Smooth muscle cell (in vitro differentiated cells): Measurements from ENCODE around the gene CHPT1. TPM values are rescaled to one million over a fixed set of nuclear protein-coding genes. Genes with fewer than 3 reads are reported as not detected.

Experiments
- DNase-seq: peaks from one replicate; lab custom pipeline; 2025; ENCODE audit not compliant: unreplicated experiment; lab: John Stamatoyannopoulos, UW
- H2AFZ ChIP-seq: fragments of 200-600 bp; sonication (generic); 2 replicates; pipeline ENCODE4 v1.6.0; 2016; ENCODE audit warnings: antibody characterized with exemption, low read depth, mild to moderate bottlenecking
- H3F3A ChIP-seq: fragments of 200-600 bp; sonication (generic); 2 replicates; pipeline ENCODE4 v1.6.0; 2017; ENCODE audit warnings: antibody characterized with exemption, low read depth
- H3K27ac ChIP-seq: fragments of 200-600 bp; sonication (generic); 2 replicates; pipeline ENCODE4 v1.5.1; 2016; ENCODE audit warnings: low read depth, mild to moderate bottlenecking
- H3K27me3 ChIP-seq: fragments of 200-600 bp; sonication (generic); 2 replicates; pipeline ENCODE4 v1.6.1; 2016; ENCODE audit warnings: low read depth, mild to moderate bottlenecking
- H3K36me3 ChIP-seq: fragments of 200-600 bp; sonication (generic); 2 replicates; pipeline ENCODE4 v1.5.1; 2016; ENCODE audit warnings: low read depth
- H3K4me1 ChIP-seq: fragments of 200-600 bp; sonication (generic); 2 replicates; pipeline ENCODE4 v1.5.1; 2016; ENCODE audit warnings: low read depth
- H3K4me2 ChIP-seq: fragments of 200-600 bp; sonication (generic); 2 replicates; pipeline ENCODE4 v1.6.0; 2016; ENCODE audit warnings: mild to moderate bottlenecking
- H3K4me3 ChIP-seq: fragments of 200-600 bp; sonication (generic); 2 replicates; pipeline ENCODE4 v1.5.1; 2016; ENCODE audit warnings: mild to moderate bottlenecking
- H3K79me2 ChIP-seq: fragments of 200-600 bp; sonication (generic); 2 replicates; pipeline ENCODE4 v1.6.0; 2016; ENCODE audit warnings: low read depth, mild to moderate bottlenecking
- H3K9ac ChIP-seq: fragments of 200-600 bp; sonication (generic); 2 replicates; pipeline ENCODE4 v1.6.0; 2016; ENCODE audit warnings: low read depth
- H3K9me3 ChIP-seq: fragments of 200-600 bp; sonication (generic); replicated peaks from 2 replicates; pipeline ENCODE4 v1.5.1; 2016; ENCODE audit warnings: low read depth
- H4K20me1 ChIP-seq: fragments of 200-600 bp; sonication (generic); 2 replicates; pipeline ENCODE4 v1.6.0; 2016; ENCODE audit warnings: low read depth
- WGBS: methylation state at CpG from one replicate; pipeline ENCODE4 v1.1.7; 2016; ENCODE audit warnings: low lambda C conversion rate; 5-methylcytosine and 5-hydroxymethylcytosine counted together
- polyA plus RNA-seq: library from polyadenylated mRNA; unstranded; fragments of >200 nt; fragmentation: Nextera tagmentation; extraction: Ambion mirVana; gene quantifications from 2 replicates; pipeline ENCODE4 v1.2.1, GENCODE V29; 2016
- total RNA-seq: library from RNA; depleted of rRNA; stranded (reverse); fragments of >200 nt; gene quantifications from 2 replicates; pipeline ENCODE4 v1.2.3, GENCODE V29; 2014
- TF ChIP-seq, protein P1 (sequence below): fragments of 200-600 bp; sonication (generic); IDR thresholded peaks from 2 replicates; pipeline ENCODE4 v1.5.1; 2017; ENCODE audit warnings: borderline replicate concordance, mild to moderate bottlenecking, antibody characterized with exemption; ENCODE audit not compliant: insufficient read depth, poor library complexity, severe bottlenecking

CHPT1 gene
- total and polyA plus RNA-seq, 2 experiments from 2014 or later = 21.7 to 40.5 TPM

DNA sequence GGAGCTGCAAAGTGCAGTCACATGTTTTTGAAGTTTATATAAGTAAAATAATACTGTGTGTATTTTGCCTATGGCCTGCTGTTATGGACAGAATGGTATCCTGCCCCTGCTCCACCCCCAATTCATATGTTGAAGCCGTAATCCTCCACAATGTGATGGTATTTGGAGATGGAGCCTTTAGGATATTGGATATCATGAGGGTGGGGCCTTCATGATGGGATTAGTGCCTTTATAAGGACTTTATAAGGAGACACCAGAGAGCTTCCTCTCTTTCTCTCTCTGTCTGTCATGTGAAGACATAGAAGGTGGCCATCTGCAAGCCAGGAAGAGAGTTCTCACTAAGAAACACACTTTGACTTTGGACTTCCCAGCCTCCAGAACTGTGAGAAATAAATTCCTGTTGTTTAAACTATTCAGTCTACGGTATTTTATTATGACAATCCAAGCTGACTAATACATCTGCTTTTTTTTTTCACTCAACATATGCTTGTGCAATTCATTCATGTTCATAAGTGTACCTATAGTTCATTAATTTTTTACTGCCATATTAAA is 3.1 kb upstream of the CHPT1 start:
- Histone ChIP-seq H3K27me3 (no peaks in the 10 kb centered on the region), H3K4me1 (no peaks in the 10 kb centered on the region), H3K9me3 (no peaks in the 10 kb centered on the region), H3K27ac (no peak overlapping the region), H3K79me2 (peaks cover 4% of the 10 kb centered on the region), H3K36me3 (no peaks in the 10 kb centered on the region), H2AFZ (no peak overlapping the region), H3K9ac (no peak overlapping the region), H3F3A (no peaks in the 10 kb centered on the region), H4K20me1 (peaks cover 4% of the 10 kb centered on the region), H3K4me3 (no peak overlapping the region), H3K4me2 (no peak overlapping the region)
- TF ChIP-seq, protein P1, sequence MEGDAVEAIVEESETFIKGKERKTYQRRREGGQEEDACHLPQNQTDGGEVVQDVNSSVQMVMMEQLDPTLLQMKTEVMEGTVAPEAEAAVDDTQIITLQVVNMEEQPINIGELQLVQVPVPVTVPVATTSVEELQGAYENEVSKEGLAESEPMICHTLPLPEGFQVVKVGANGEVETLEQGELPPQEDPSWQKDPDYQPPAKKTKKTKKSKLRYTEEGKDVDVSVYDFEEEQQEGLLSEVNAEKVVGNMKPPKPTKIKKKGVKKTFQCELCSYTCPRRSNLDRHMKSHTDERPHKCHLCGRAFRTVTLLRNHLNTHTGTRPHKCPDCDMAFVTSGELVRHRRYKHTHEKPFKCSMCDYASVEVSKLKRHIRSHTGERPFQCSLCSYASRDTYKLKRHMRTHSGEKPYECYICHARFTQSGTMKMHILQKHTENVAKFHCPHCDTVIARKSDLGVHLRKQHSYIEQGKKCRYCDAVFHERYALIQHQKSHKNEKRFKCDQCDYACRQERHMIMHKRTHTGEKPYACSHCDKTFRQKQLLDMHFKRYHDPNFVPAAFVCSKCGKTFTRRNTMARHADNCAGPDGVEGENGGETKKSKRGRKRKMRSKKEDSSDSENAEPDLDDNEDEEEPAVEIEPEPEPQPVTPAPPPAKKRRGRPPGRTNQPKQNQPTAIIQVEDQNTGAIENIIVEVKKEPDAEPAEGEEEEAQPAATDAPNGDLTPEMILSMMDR = no peak
- WGBS = 88% methylated on average over 2 of the region's 2 CpGs
- DNase-seq = no peak

DNA sequence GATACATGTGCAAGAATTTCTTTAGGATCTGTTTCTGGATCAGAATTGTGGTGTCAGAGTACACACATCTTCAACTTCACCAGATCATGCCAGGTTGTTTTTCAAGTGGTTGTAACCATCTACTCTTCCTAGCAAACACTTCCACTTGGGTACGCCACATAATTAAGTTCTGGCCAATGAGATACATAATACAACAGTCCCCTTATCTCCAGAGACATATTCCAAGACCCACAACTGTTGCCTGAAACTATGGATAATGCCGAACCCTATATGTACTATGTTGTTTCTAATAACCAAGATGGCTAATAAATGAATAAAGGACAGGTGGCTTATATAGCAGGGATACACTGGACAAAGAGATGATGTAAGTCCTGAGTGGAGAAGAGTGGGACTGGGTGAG is 2.5 kb upstream of the CHPT1 start:
- Histone ChIP-seq H2AFZ (no peak overlapping the region), H3K79me2 (peaks cover 4% of the 10 kb centered on the region), H3K36me3 (no peaks in the 10 kb centered on the region), H3F3A (no peaks in the 10 kb centered on the region), H4K20me1 (peaks cover 10% of the 10 kb centered on the region), H3K4me1 (no peaks in the 10 kb centered on the region), H3K4me2 (no peak overlapping the region), H3K9me3 (no peaks in the 10 kb centered on the region), H3K27me3 (no peaks in the 10 kb centered on the region), H3K27ac (no peak overlapping the region), H3K9ac (no peak overlapping the region), H3K4me3 (no peak overlapping the region)
- TF ChIP-seq, protein P1 = no peak
- WGBS = 95% methylated on average over 2 of the region's 2 CpGs
- no peak for DNase-seq

DNA sequence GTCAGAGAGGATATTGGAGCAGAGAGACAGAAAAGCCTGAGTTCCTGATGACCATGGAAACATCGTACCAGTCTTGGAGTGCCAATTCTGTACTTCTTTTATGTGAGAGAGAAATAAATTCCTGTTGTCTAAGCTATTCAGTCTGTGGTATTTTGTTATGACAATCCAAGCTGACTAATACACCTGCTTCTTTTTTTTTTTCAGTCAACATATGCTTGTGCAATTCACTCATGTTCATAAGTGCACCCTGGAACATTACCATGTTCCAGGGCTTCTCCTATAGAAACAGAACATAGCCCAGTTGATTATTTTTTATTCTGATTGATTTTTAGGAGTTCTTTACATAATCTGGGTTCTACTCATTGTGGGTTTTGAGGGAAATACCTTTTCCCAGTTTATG is 1.7 kb upstream of the CHPT1 start:
- DNase-seq = no peak
- no peak overlapping the region for H3K27ac ChIP-seq
- H3K9me3 ChIP-seq = no peaks in the 10 kb centered on the region
- H3K4me2 ChIP-seq = no peak overlapping the region
- no peak overlapping the region for H3K4me3 ChIP-seq
- H2AFZ ChIP-seq = no peak overlapping the region
- peaks cover 14% of the 10 kb centered on the region for H4K20me1 ChIP-seq
- no peaks in the 10 kb centered on the region for H3K4me1 ChIP-seq
- TF ChIP-seq, protein P1 = no peak
- H3K79me2 ChIP-seq = peaks cover 4% of the 10 kb centered on the region
- H3K27me3 ChIP-seq = no peaks in the 10 kb centered on the region
- 92% methylated on average over 1 of the region's 1 CpG for WGBS
- H3K9ac ChIP-seq = no peak overlapping the region
- H3K36me3 ChIP-seq = no peaks in the 10 kb centered on the region
- H3F3A ChIP-seq = no peaks in the 10 kb centered on the region
